Astrocyte (in vitro differentiated cells and primary cell): ENCODE data around the gene ARHGAP19.

Experiments used
- EZH2 ChIP-seq: IDR thresholded peaks from 2 replicates; pipeline ENCODE4 v1.6.1; 2012; ENCODE audit warnings: mild to moderate bottlenecking, low read length, inconsistent platforms; ENCODE audit not compliant: insufficient read depth
- TF ChIP-seq, protein P1 (sequence below): IDR thresholded peaks from 2 replicates; pipeline ENCODE4 v1.5.1; 2011; ENCODE audit warnings: low read depth, mild to moderate bottlenecking, inconsistent platforms, low read length, moderate library complexity; ENCODE audit not compliant: insufficient read depth

GRCh38 chr10:97341416-97341815 is 49.0 kb upstream of the ARHGAP19 start:
- TF ChIP-seq, protein P1, sequence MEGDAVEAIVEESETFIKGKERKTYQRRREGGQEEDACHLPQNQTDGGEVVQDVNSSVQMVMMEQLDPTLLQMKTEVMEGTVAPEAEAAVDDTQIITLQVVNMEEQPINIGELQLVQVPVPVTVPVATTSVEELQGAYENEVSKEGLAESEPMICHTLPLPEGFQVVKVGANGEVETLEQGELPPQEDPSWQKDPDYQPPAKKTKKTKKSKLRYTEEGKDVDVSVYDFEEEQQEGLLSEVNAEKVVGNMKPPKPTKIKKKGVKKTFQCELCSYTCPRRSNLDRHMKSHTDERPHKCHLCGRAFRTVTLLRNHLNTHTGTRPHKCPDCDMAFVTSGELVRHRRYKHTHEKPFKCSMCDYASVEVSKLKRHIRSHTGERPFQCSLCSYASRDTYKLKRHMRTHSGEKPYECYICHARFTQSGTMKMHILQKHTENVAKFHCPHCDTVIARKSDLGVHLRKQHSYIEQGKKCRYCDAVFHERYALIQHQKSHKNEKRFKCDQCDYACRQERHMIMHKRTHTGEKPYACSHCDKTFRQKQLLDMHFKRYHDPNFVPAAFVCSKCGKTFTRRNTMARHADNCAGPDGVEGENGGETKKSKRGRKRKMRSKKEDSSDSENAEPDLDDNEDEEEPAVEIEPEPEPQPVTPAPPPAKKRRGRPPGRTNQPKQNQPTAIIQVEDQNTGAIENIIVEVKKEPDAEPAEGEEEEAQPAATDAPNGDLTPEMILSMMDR = no peak
- TF ChIP-seq EZH2 = no peak
